Tibial nerve (tissue), 4 donors: ENCODE data around the gene MITF.

Source experiments
- EP300 ChIP-seq, 2 donors: sonication (generic); formaldehyde crosslinking; IDR thresholded peaks; one replicate each; pipeline ENCODE4 v1.6.1; 2017; ENCODE audit warnings: antibody characterized with exemption in 2 of 2, mild to moderate bottlenecking in 1 of 2
- POLR2A ChIP-seq, 2 donors: fragments of 450-650 bp; IDR thresholded peaks; one replicate each; pipeline ENCODE4 v1.6.1; 2017; ENCODE audit warnings: antibody characterized with exemption in 2 of 2, mild to moderate bottlenecking in 2 of 2, moderate library complexity in 2 of 2
- TF ChIP-seq, protein P1 (sequence below), 5 experiments: fragments of 200-600 bp in 3 of 5; fragments of 450-650 bp in 2 of 5; sonication (generic) in 3 of 5; IDR thresholded peaks; one replicate each; pipeline ENCODE4 v1.5.1; 2016 to 2019; ENCODE audit warnings: antibody characterized with exemption in 5 of 5, mild to moderate bottlenecking in 3 of 5, moderate library complexity in 2 of 5

DNA sequence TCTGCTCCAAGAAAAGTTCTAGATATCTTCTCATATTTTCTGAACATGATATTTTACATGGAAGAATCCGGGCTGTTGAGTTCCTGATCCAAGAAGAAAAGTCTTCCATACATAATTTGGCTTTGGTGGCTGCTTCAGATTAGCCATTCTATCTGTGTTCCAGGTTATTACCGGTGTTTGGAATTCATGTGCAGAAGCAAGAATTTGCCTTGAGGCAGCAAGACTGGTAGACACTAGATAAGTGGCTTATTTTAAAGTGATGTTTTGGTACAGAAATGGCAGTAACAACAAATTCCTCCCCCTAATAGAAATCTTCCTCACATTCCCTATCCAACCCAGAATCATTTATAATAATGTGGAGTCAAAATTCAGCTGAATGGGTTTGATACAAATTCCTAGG lies 29.2 kb downstream of the MITF start:
- TF ChIP-seq, protein P1, sequence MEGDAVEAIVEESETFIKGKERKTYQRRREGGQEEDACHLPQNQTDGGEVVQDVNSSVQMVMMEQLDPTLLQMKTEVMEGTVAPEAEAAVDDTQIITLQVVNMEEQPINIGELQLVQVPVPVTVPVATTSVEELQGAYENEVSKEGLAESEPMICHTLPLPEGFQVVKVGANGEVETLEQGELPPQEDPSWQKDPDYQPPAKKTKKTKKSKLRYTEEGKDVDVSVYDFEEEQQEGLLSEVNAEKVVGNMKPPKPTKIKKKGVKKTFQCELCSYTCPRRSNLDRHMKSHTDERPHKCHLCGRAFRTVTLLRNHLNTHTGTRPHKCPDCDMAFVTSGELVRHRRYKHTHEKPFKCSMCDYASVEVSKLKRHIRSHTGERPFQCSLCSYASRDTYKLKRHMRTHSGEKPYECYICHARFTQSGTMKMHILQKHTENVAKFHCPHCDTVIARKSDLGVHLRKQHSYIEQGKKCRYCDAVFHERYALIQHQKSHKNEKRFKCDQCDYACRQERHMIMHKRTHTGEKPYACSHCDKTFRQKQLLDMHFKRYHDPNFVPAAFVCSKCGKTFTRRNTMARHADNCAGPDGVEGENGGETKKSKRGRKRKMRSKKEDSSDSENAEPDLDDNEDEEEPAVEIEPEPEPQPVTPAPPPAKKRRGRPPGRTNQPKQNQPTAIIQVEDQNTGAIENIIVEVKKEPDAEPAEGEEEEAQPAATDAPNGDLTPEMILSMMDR (IDR thresholded peaks at IDR 0.05) = no peak
- no peak for TF ChIP-seq POLR2A (IDR thresholded peaks at IDR 0.05)
- TF ChIP-seq EP300 (IDR thresholded peaks at IDR 0.05) = no peak
